Skeletal muscle tissue (tissue), 4 donors: ENCODE results near the gene PRODH2. TPM values are rescaled to one million over a fixed set of nuclear protein-coding genes. Genes with fewer than 3 reads are reported as not detected.

Experiments used
- H3K27ac ChIP-seq: one replicate; pipeline ENCODE4 v1.7.0; 2013; ENCODE audit warnings: mild to moderate bottlenecking, low read depth, low read length, inconsistent platforms
- H3K27me3 ChIP-seq, 3 donors: one replicate each; pipeline ENCODE4 v1.7.0; 2013; ENCODE audit warnings: low read length in 3 of 3; ENCODE audit not compliant: control insufficient read depth in 3 of 3, insufficient read depth in 3 of 3
- H3K36me3 ChIP-seq, 3 donors: one replicate each; pipeline ENCODE4 v1.7.0; 2013; ENCODE audit warnings: low read length in 3 of 3; ENCODE audit not compliant: control insufficient read depth in 3 of 3, insufficient read depth in 3 of 3
- H3K4me1 ChIP-seq, 3 donors: one replicate each; pipeline ENCODE4 v1.7.0; 2013; ENCODE audit warnings: low read length in 3 of 3, mild to moderate bottlenecking in 3 of 3; ENCODE audit not compliant: control insufficient read depth in 3 of 3, insufficient read depth in 3 of 3
- H3K4me3 ChIP-seq, 3 donors: one replicate each; pipeline ENCODE4 v1.7.0; 2013; ENCODE audit warnings: low read length in 3 of 3
- H3K9ac ChIP-seq, 3 donors: one replicate each; pipeline ENCODE4 v1.7.0; 2013; ENCODE audit warnings: low read length in 3 of 3, mild to moderate bottlenecking in 3 of 3, moderate library complexity in 2 of 3, low read depth in 1 of 3
- H3K9me3 ChIP-seq, 3 donors: one replicate each; pipeline ENCODE4 v1.7.0; 2013; ENCODE audit warnings: low read length in 3 of 3; ENCODE audit not compliant: control insufficient read depth in 3 of 3
- total RNA-seq: library from RNA; depleted of rRNA; stranded (reverse); fragments of >200 nt; gene quantifications from one replicate; pipeline ENCODE4 v1.2.3, GENCODE V29; 2014
- donor health status: Osteomylitis.

PRODH2 gene
- total RNA-seq, 1 donor from 2014 or later = not detected

- Histone ChIP-seq H3K9ac (no peak within 1 kb of the TSS), H3K36me3 (no peaks in the 10 kb centered on the region), H3K27me3 (peaks cover 72 to 82% (median 80%) of the 10 kb centered on the region in 3 donors), H3K4me1 (peaks cover 0 to 3% (median 2%) of the 10 kb centered on the region in 3 donors), H3K9me3 (no peaks in the 10 kb centered on the region), H3K4me3 (no peak within 1 kb of the TSS), H3K27ac (no peak within 1 kb of the TSS)
These were observed 39.6 kb upstream of the PRODH2 start, which contains the start of gene NPHS1 for GRCh38 chr19:35852029-35852780. NPHS1 (minus strand) TSS chr19:35852504; CDS start chr19:35851837, 667 bp downstream.

DNA sequence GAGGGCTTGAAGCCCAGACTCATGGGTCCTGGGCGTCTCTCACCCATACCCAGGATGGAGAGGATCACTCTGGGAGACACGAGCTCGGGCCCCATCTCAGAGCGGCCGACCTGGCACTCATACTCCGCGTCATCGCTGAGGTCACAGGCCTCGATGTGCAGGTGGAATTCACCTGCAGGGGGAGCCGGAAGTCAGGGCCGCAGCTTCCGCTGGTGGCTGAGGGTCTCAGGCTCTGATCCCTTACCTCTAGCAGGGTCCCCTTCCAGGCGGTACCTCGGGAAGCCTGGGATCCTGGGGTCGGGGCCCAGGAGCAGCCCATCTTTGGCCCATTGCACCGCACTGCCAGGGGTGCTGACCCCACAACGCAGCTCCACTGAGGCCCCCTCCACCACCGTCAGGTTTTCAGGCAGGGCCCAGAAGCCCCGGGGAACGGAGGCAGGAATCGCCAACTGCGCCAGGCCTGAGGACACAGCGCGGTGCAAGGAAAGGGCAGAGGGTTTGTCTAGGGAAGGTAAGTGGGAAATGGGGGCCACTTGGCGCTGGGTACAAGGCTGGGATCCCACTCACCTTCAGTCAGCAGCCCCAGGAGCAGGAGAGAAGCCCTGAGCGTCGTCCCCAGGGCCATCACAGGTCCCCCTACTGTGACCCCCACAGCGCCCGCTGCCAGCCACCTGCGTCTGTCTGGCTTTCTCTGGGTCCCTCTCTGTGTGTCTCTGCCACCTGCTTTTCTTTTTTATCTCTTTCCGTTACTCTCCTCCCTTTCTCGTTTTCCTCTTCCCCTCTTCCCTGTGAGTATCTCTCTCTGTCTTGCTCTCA, 38.8 kb upstream of the PRODH2 start:
- no peak overlapping the region for H3K27ac ChIP-seq
- H3K4me3 ChIP-seq = no peak overlapping the region
- H3K9me3 ChIP-seq = no peaks in the 10 kb centered on the region
- no peaks in the 10 kb centered on the region for H3K4me1 ChIP-seq
- no peaks in the 10 kb centered on the region for H3K36me3 ChIP-seq
- peaks cover 69 to 77% (median 73%) of the 10 kb centered on the region in 3 donors for H3K27me3 ChIP-seq
- H3K9ac ChIP-seq = no peak overlapping the region

DNA sequence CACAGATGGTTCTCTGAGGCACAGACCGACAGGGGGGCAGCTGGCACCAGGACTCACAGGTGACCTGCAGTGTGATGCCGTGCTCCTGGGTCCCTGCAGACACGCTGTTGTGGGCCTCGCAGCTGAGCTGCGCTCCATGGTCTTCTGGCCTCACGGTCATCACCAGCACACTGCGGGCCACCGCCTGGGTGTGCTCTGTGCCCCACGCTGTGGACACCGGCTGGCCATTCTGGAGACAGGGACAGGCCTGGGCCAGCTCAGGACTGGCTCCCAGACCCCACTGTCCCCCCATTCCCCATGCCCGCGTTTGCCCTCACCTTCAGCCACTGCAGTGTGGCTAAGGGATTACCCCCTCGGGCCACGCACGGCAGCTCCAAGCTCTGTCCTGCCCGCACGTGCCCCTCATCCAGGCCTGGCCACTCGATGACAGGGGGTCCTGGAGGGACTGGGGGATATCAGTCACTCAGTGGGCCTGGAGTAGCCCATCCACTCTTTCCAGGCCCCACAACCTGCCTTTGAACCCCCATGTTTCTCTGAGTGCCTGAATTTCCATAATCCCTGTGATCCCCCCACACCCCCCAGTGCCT, 36.4 kb upstream of the PRODH2 start:
- no peak overlapping the region for H3K9ac ChIP-seq
- no peaks in the 10 kb centered on the region for H3K9me3 ChIP-seq
- H3K27me3 ChIP-seq = peaks cover 71 to 77% (median 76%) of the 10 kb centered on the region in 3 donors
- H3K36me3 ChIP-seq = no peaks in the 10 kb centered on the region
- H3K4me3 ChIP-seq = no peak overlapping the region
- peaks cover 0 to 6% (median 5%) of the 10 kb centered on the region in 3 donors for H3K4me1 ChIP-seq
- H3K27ac ChIP-seq = no peak overlapping the region

- Histone ChIP-seq H3K4me3 (no peak overlapping the region), H3K36me3 (no peaks in the 10 kb centered on the region), H3K27ac (no peak overlapping the region), H3K27me3 (peaks cover 76 to 80% (median 79%) of the 10 kb centered on the region in 3 donors), H3K4me1 (peaks cover 0 to 6% (median 5%) of the 10 kb centered on the region in 3 donors), H3K9me3 (no peaks in the 10 kb centered on the region), H3K9ac (no peak overlapping the region)
These were observed 35.8 kb upstream of the PRODH2 start for GRCh38 chr19:35848486-35848885.

- Histone ChIP-seq H3K4me1 (peaks cover 0 to 6% (median 5%) of the 10 kb centered on the region in 3 donors), H3K27me3 (peaks cover 78 to 81% (median 79%) of the 10 kb centered on the region in 3 donors), H3K9me3 (no peaks in the 10 kb centered on the region), H3K27ac (no peak overlapping the region), H3K36me3 (no peaks in the 10 kb centered on the region), H3K4me3 (no peak overlapping the region), H3K9ac (no peak overlapping the region)
These were observed 35.3 kb upstream of the PRODH2 start for GRCh38 chr19:35847911-35848310.

DNA sequence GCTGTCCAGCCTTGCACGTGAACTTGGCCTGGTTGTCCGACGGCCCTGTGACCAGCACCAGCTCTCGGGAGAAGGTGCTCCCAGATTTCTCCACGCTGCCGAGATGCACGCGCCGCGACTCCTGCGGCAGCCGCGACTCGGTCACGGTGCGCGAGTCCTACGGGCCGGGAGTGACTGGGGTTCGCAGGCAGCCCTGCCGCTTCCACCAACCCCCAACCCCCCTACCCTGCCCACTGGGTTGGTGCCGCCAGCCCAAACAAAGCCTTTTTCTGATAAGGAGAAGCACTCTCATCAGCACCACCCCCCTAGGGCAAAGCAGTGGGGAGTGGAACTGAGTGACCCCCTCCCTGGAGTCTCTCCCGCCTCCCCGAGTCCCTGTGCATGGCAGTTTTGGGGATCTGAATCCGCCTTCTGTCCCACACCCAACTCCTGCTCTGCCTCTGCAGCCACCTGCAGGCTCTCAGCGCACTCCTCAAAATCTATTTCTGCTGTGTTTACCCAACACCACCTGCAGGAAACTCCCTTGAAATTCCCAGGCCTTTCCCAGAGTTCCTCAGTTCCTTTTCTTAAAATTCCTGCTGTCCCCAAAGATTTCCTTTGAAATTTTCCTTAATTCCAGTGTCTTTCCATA, 33.5 kb upstream of the PRODH2 start:
- peaks cover 0 to 6% (median 5%) of the 10 kb centered on the region in 3 donors for H3K4me1 ChIP-seq
- no peak overlapping the region for H3K9ac ChIP-seq
- H3K27ac ChIP-seq = no peak overlapping the region
- H3K4me3 ChIP-seq = no peak overlapping the region
- H3K27me3 ChIP-seq = peaks cover 72 to 83% (median 81%) of the 10 kb centered on the region in 3 donors
- H3K9me3 ChIP-seq = no peaks in the 10 kb centered on the region
- H3K36me3 ChIP-seq = no peaks in the 10 kb centered on the region

DNA sequence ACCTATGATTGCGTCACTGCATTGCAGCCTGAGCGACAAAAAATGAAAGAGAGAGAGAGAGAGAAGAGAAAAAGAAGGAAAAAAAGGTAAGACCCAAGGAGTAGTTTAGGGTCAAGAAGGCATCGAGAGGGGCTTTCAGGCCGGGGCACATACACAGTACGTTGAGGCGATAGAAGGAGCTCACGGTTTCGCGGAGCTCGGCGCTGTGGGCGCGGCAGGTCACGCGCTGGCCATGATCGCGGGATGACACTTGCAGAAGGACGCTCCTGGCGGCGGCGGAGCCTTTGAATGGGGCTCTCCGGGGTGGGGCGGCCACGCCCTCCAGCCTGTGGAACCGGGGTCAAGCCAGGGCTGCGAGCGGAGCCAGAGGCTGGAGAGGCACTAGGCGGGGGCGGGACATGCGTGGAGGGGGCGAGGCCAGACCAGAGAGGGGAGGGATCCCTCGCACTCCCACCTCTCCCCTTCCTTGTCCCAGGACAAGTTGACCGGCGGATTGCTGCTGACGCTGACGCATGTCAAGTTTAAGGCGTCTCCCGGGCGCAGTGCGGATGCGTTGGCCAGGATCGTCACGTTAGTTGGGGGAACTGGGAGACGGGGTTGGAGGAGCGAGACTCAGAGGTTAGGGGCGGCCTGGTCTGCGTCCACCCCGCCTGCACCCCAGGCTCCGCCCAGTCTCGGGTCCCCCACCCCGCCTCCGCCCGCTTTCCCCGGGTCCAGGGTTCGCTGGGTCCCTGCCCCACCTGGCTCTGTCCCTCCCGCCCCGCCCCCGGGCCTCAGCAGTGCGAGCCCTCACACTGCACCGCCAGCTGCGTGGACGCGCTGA, 32.8 kb upstream of the PRODH2 start:
- peaks cover 0 to 6% (median 5%) of the 10 kb centered on the region in 3 donors for H3K4me1 ChIP-seq
- no peak overlapping the region for H3K9ac ChIP-seq
- peaks cover 65 to 77% (median 74%) of the 10 kb centered on the region in 3 donors for H3K27me3 ChIP-seq
- peak overlapping the region in 2 of 3 donors; percentile 14 to 22 for H3K4me3 ChIP-seq
- H3K9me3 ChIP-seq = no peaks in the 10 kb centered on the region
- no peaks in the 10 kb centered on the region for H3K36me3 ChIP-seq
- no peak overlapping the region for H3K27ac ChIP-seq

DNA sequence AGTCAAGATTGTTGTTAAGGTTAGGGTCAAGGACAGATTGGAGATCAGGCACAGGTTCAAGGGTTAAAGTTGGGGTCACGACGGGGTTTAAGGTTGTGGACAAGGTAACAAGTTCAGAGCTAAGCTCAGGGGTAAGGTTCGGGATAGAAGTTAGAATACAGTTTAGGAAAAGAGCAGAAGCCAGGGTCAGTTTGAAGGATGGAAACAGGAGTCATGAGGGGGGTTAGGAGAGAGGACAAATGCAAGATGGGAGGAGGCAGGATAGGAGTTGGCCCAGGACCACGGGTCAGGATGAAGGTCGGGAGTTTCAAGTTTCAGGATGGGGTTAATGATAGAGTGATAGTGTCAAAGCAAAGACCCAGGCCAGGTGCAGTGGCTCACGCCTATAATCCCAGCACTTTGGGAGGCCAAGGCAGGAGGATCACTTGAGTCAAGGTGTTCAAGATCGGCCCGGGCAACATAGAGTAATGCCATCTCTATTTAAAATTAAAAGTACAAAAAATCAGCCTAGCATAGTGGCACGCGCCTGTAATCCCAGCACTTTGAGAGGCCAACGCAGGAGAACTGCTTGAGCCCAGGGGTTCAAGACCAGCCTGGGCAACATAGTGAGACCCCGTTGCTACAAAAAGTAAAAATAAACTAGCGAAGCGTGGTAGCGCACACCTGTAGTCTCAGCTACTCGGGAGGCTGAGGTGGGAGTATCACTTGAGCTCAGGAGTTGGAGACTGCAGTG, 32.0 kb upstream of the PRODH2 start:
- H3K4me1 ChIP-seq = peaks cover 0 to 6% (median 5%) of the 10 kb centered on the region in 3 donors
- no peaks in the 10 kb centered on the region for H3K9me3 ChIP-seq
- no peak overlapping the region for H3K4me3 ChIP-seq
- H3K27ac ChIP-seq = no peak overlapping the region
- no peak overlapping the region for H3K9ac ChIP-seq
- H3K36me3 ChIP-seq = no peaks in the 10 kb centered on the region
- H3K27me3 ChIP-seq = peaks cover 62 to 71% (median 69%) of the 10 kb centered on the region in 3 donors
